Mesenchymal stem cell (in vitro differentiated cells and primary cell): ENCODE data around the gene ZSWIM3.

Source experiments
- DNase-seq: peaks from one replicate; pipeline ENCODE4 v3.0.0-alpha.2; 2013
- H2AFZ ChIP-seq: one replicate; pipeline ENCODE4 v1.6.1; 2013; ENCODE audit warnings: low read depth, mild to moderate bottlenecking, control low read depth, inconsistent platforms, low read length, moderate library complexity
- H2AK5ac ChIP-seq: 2 replicates; pipeline ENCODE4 v1.6.1; 2013; ENCODE audit warnings: low read length, moderate library complexity, mild to moderate bottlenecking, inconsistent platforms; ENCODE audit not compliant: severe bottlenecking
- H2BK120ac ChIP-seq: one replicate; pipeline ENCODE4 v1.6.1; 2013; ENCODE audit warnings: low read depth, mild to moderate bottlenecking, inconsistent platforms, low read length, moderate library complexity
- H2BK12ac ChIP-seq, 2 experiments: one replicate each; pipeline ENCODE4 v1.6.1; 2013; ENCODE audit warnings: inconsistent platforms in 2 of 2, low read length in 2 of 2, mild to moderate bottlenecking in 2 of 2, moderate library complexity in 2 of 2, control low read depth in 1 of 2
- H2BK15ac ChIP-seq: one replicate; pipeline ENCODE4 v1.6.1; 2013; ENCODE audit warnings: mild to moderate bottlenecking, low read depth, inconsistent platforms; ENCODE audit not compliant: poor library complexity, severe bottlenecking
- H2BK5ac ChIP-seq: 2 replicates; pipeline ENCODE4 v1.6.1; 2013; ENCODE audit warnings: low read depth, mild to moderate bottlenecking, low read length, control low read depth, inconsistent platforms; ENCODE audit not compliant: poor library complexity, severe bottlenecking
- H3K14ac ChIP-seq, 2 experiments: one replicate each; pipeline ENCODE4 v1.6.1; 2013; ENCODE audit warnings: inconsistent platforms in 2 of 2, low read length in 2 of 2, control low read depth in 1 of 2, mild to moderate bottlenecking in 1 of 2, moderate library complexity in 1 of 2
- H3K18ac ChIP-seq, 2 experiments: one replicate each; pipeline ENCODE4 v1.6.1; 2013; ENCODE audit warnings: inconsistent platforms in 2 of 2, low read length in 2 of 2, control low read depth in 1 of 2, low read depth in 1 of 2, mild to moderate bottlenecking in 1 of 2
- H3K23ac ChIP-seq, 2 experiments: one replicate each; pipeline ENCODE4 v1.6.1; 2013; ENCODE audit warnings: inconsistent platforms in 2 of 2, low read length in 2 of 2, mild to moderate bottlenecking in 2 of 2, moderate library complexity in 2 of 2, control low read depth in 1 of 2
- H3K27ac ChIP-seq: 2 replicates; pipeline ENCODE4 v1.5.1; 2013; ENCODE audit warnings: mild to moderate bottlenecking, moderate library complexity, low read length, control low read depth, inconsistent platforms; ENCODE audit not compliant: poor library complexity, severe bottlenecking
- H3K27me3 ChIP-seq, 2 experiments: 2 replicates each; pipeline versions ENCODE4 v1.6.1 to v1.7.0; 2013; ENCODE audit warnings: low read length in 2 of 2, mild to moderate bottlenecking in 2 of 2, moderate library complexity in 2 of 2, control low read depth in 1 of 2, inconsistent platforms in 1 of 2; ENCODE audit not compliant: control insufficient read depth in 1 of 2, insufficient read depth in 1 of 2
- H3K36me3 ChIP-seq, 2 experiments: 2 replicates each; pipeline versions ENCODE4 v1.6.1 to v1.7.0; 2013; ENCODE audit warnings: low read length in 2 of 2, control low read depth in 1 of 2, inconsistent platforms in 1 of 2, low read depth in 1 of 2, mild to moderate bottlenecking in 1 of 2; ENCODE audit not compliant: insufficient read depth in 2 of 2, control insufficient read depth in 1 of 2
- H3K4ac ChIP-seq, 2 experiments: one replicate each; pipeline ENCODE4 v1.6.1; 2013; ENCODE audit warnings: inconsistent platforms in 2 of 2, low read length in 2 of 2, mild to moderate bottlenecking in 2 of 2, moderate library complexity in 2 of 2, control low read depth in 1 of 2, low read depth in 1 of 2
- H3K4me1 ChIP-seq: 2 replicates; pipeline ENCODE4 v1.6.1; 2013; ENCODE audit warnings: low read depth, low read length, control low read depth; ENCODE audit not compliant: control insufficient read depth, insufficient read depth
- H3K4me2 ChIP-seq: 2 replicates; pipeline ENCODE4 v1.6.1; 2013; ENCODE audit warnings: low read length, mild to moderate bottlenecking, inconsistent platforms; ENCODE audit not compliant: poor library complexity, severe bottlenecking
- H3K4me3 ChIP-seq, 2 experiments: 2 replicates each; pipeline versions ENCODE4 v1.5.1 to v1.7.0; 2013; ENCODE audit warnings: low read length in 2 of 2, mild to moderate bottlenecking in 2 of 2, control low read depth in 1 of 2, low read depth in 1 of 2; ENCODE audit not compliant: insufficient read depth in 1 of 2
- H3K79me1 ChIP-seq: replicated peaks from 2 replicates; pipeline ENCODE4 v1.6.1; 2013; ENCODE audit warnings: mild to moderate bottlenecking, control low read depth, low read length, inconsistent platforms; ENCODE audit not compliant: poor library complexity, severe bottlenecking
- H3K9ac ChIP-seq: 2 replicates; pipeline ENCODE4 v1.7.0; 2013; ENCODE audit warnings: mild to moderate bottlenecking, low read length, moderate library complexity
- H3K9me3 ChIP-seq: 2 replicates; pipeline ENCODE4 v1.7.0; 2013; ENCODE audit warnings: mild to moderate bottlenecking, low read length; ENCODE audit not compliant: control insufficient read depth
- H4K8ac ChIP-seq: one replicate; pipeline ENCODE4 v1.6.1; 2013; ENCODE audit warnings: inconsistent platforms, mild to moderate bottlenecking, low read length, moderate library complexity
- H4K91ac ChIP-seq: one replicate; pipeline ENCODE4 v1.6.1; 2013; ENCODE audit warnings: mild to moderate bottlenecking, low read length, inconsistent platforms
- WGBS: methylation state at CpG from one replicate; pipeline ENCODE4 v1.1.7; 2013; ENCODE audit warnings: mixed read lengths; 5-methylcytosine and 5-hydroxymethylcytosine counted together

The ZSWIM3 gene

DNA sequence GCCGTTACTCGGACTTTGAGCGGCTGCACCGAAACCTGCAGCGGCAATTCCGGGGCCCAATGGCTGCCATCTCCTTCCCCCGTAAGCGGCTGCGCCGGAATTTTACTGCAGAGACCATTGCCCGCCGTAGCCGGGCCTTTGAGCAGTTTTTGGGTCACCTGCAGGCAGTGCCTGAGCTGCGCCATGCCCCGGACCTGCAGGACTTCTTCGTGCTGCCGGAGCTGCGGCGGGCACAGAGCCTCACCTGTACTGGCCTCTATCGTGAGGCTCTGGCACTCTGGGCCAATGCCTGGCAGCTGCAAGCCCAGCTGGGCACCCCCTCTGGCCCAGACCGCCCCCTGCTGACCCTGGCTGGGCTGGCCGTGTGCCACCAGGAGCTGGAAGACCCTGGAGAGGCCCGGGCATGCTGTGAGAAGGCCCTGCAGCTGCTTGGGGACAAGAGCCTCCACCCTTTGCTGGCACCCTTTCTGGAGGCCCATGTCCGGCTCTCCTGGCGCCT, 16.7 kb upstream of the ZSWIM3 start:
- Histone ChIP-seq H3K4me2 (no peak overlapping the region), H3K36me3 (peaks cover 61 to 87% of the 10 kb centered on the region in 2 experiments), H4K91ac (no peak overlapping the region), H3K27ac (no peak overlapping the region), H2AFZ (no peak overlapping the region), H2BK15ac (no peak overlapping the region), H3K79me1 (peaks cover 14% of the 10 kb centered on the region), H3K4ac (no peak overlapping the region), H3K14ac (no peak overlapping the region), H4K8ac (no peak overlapping the region), H3K18ac (no peak overlapping the region), H3K4me3 (no peak overlapping the region), H3K4me1 (peaks cover 13% of the 10 kb centered on the region), H3K27me3 (no peaks in the 10 kb centered on the region), H3K9ac (peak overlapping the region; percentile 42), H2BK12ac (no peak overlapping the region), H2BK120ac (no peak overlapping the region), H3K9me3 (no peaks in the 10 kb centered on the region), H2AK5ac (no peak overlapping the region), H2BK5ac (no peak overlapping the region), H3K23ac (no peak overlapping the region)
- 94% methylated on average over 25 of the region's 25 CpGs for WGBS
- DNase-seq = no peak

DNA sequence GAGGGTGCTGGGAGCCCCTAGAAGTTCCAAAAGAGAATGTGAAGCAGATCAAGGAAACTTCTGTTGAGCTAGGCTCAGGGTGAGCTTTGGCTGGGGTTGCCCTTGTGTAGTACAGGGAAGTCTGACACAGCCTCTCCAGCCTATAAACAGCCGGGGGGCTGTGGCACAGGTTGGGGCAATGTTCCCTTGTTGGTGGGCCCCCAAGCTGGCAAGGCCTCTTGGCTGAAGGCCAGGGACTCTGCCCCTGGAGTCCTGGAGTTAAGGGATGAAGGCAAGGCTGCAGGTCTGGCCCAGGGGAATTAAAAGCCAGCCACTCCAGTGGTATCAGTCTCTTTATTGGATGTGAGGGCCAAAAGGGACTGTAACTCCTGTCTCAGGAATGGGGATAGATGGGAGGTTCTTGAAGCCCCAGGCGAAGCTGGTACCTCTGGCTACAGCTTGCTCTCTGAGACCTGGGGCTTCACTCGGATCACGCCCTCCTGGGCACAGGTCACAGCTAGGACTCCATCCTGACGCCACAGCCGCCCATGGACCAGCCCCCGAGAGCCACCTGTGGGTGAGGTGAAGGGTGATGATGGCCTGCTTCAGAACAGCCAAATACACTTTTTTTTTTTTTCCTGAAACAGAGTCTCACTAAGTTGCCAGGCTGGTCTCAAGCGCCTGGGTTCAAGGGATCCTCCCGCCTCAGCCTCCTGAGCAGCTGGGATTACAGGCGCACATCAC, 15.8 kb upstream of the ZSWIM3 start:
- WGBS = 94% methylated on average over 10 of the region's 10 CpGs
- Histone ChIP-seq H3K4ac (peak overlapping the region in 1 of 2 experiments; percentile 6), H4K91ac (no peak overlapping the region), H2AK5ac (no peak overlapping the region), H3K4me1 (peaks cover 11% of the 10 kb centered on the region), H4K8ac (no peak overlapping the region), H3K18ac (no peak overlapping the region), H2BK12ac (no peak overlapping the region), H3K4me3 (no peak overlapping the region), H3K9ac (peak overlapping the region; percentile 42), H3K9me3 (no peaks in the 10 kb centered on the region), H2BK15ac (no peak overlapping the region), H3K23ac (no peak overlapping the region), H2BK5ac (no peak overlapping the region), H3K27ac (no peak overlapping the region), H2AFZ (no peak overlapping the region), H2BK120ac (no peak overlapping the region), H3K27me3 (no peaks in the 10 kb centered on the region), H3K36me3 (peaks cover 58 to 91% of the 10 kb centered on the region in 2 experiments), H3K79me1 (peaks cover 16% of the 10 kb centered on the region), H3K14ac (no peak overlapping the region), H3K4me2 (no peak overlapping the region)
- DNase-seq = no peak

DNA sequence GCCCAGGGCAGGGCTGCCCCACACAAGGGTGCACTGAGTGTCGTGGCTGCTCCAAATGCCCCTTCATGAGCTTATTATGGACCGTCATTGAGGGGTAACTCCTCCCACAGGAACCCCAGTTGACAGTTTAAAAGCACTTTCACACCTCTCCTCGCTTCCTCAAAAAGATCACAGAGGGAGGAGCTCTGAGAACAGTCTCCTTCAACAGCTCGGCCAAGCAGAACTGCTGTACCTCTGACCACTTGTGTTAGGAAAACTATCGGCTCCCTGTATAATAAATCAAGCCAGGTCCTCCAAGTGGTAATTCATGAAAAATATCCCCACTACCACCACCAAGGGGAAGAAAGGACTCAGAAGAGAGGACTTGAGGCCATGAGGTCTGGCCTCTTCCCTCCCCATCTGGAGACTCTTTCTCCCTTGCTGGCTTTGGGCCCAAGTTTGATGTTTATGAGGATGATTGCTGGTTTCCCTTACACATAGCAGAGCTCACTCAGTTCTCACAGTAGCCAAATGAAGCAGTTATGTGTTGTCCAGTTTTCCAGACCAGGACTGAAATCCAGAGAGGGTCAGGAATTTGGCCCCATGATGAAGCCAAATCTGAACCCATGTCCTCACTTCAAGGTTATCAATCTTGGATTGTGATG, 15.1 kb upstream of the ZSWIM3 start:
- H4K91ac ChIP-seq = no peak overlapping the region
- H3K36me3 ChIP-seq = peaks cover 57 to 90% of the 10 kb centered on the region in 2 experiments
- no peaks in the 10 kb centered on the region for H3K27me3 ChIP-seq
- H3K23ac ChIP-seq = no peak overlapping the region
- peaks cover 16% of the 10 kb centered on the region for H3K79me1 ChIP-seq
- WGBS = 84% methylated on average over 5 of the region's 5 CpGs
- H3K18ac ChIP-seq = no peak overlapping the region
- no peak overlapping the region for H3K4me3 ChIP-seq
- H2BK12ac ChIP-seq = no peak overlapping the region
- H3K9ac ChIP-seq = peak overlapping the region; percentile 42
- no peak overlapping the region for H2BK120ac ChIP-seq
- H3K14ac ChIP-seq = no peak overlapping the region
- peak; percentile 45 for DNase-seq
- peaks cover 10% of the 10 kb centered on the region for H3K4me1 ChIP-seq
- no peak overlapping the region for H4K8ac ChIP-seq
- H3K9me3 ChIP-seq = no peaks in the 10 kb centered on the region
- peak overlapping the region in 1 of 2 experiments; percentile 46 for H3K4ac ChIP-seq
- no peak overlapping the region for H3K4me2 ChIP-seq
- H3K27ac ChIP-seq = no peak overlapping the region
- H2AFZ ChIP-seq = no peak overlapping the region
- no peak overlapping the region for H2AK5ac ChIP-seq
- H2BK5ac ChIP-seq = no peak overlapping the region
- no peak overlapping the region for H2BK15ac ChIP-seq

DNA sequence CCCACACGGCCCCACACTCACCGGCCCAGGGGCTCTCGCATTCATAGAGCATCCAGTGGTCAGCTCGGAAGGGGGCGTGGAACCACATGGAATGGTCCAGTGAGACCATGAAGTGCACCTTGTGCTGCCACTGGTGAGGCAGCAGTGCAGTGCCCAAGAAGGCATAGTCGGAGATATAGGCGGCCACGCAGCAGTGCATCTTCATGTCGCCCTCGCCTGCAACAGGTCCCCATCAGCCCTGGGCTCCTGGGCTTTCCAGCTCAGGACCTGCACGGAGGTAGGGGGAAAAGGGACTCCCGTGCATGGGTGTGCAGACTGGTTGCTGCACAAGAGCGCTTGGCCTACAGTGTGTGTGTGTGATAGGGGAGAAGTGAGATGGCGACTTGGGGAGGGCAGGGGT, 13.9 kb upstream of the ZSWIM3 start:
- Histone ChIP-seq H3K4me1 (peaks cover 10% of the 10 kb centered on the region), H3K27me3 (no peaks in the 10 kb centered on the region), H3K9me3 (no peaks in the 10 kb centered on the region), H3K9ac (no peak overlapping the region), H3K4ac (no peak overlapping the region), H3K23ac (no peak overlapping the region), H3K14ac (no peak overlapping the region), H3K4me2 (no peak overlapping the region), H2BK15ac (no peak overlapping the region), H2BK120ac (no peak overlapping the region), H4K91ac (no peak overlapping the region), H3K79me1 (peaks cover 18% of the 10 kb centered on the region), H3K4me3 (no peak overlapping the region), H3K27ac (no peak overlapping the region), H3K36me3 (peaks cover 56 to 87% of the 10 kb centered on the region in 2 experiments), H2AFZ (no peak overlapping the region), H2BK5ac (no peak overlapping the region), H4K8ac (no peak overlapping the region), H2BK12ac (no peak overlapping the region), H3K18ac (no peak overlapping the region), H2AK5ac (no peak overlapping the region)
- DNase-seq = no peak
- WGBS = 96% methylated on average over 14 of the region's 14 CpGs
